ENCODE data around the gene CCL16.
A peak's percentile ranks its signal among the peaks of the same experiment; 100 is the strongest.
"Not testable (repeated sequence)": the region's sequence is repeated elsewhere in the genome, so short reads cannot be mapped to it uniquely, and the experiment has no call there.

CCL16 gene

DNA sequence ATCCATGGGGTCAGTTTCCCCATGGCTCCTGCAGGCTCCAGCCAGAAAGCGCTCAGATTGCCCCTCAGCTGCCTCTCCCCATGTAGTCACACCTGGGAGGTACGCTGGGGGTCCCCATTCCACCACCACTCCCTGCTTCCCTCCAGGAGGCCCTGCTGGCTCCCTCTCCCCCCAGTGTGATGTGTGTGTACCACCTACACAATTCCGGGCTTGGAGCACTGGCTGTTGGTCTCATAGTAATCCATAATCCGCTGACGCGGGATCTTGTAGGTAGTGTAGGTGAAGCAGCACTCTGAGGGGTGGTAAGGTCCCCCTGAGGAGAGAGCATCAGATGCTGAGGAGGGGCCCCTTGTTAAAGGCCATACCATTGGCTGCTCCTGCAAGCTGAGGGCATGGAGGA lies 2.8 kb upstream of the CCL16 start:
- DNase-seq = no peak

DNA sequence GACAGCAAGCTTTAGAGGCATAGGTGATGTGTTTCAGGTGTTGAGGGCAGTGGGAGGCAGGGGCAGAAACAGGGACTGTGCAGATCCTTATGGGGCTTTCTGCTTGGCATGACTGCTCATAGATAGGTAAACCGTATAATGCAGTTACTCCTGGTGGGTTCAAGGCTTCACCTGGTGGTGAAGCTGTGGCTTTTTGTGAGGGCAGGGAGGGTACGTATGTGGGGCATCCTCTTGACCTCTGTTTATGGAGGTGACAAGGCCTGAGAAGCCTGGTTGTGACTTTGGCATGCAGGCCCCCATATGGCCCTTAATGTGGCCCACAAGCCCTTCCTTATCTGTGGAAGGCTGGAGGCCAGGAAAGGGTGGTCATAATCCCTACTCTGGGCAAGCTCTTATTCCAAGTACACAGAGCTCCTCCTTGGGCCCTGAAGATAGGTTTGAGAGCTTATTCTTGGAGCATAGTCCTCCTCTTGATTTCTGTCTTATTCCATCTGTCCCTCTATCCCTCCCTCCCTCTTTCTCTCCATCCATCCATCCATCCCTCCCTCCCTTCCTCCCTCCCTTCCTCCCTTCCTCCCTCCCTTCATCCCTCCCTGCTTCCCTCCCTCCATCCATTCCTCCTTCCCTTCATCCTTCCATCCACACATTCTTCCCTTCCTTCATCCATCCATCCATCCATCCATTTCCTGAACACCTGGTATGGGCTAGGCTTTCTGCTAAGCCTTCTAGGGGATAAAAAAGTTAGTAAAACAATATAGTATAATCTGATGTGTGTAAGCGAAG lies 1.3 kb upstream of the CCL16 start:
- no peak for DNase-seq

DNA sequence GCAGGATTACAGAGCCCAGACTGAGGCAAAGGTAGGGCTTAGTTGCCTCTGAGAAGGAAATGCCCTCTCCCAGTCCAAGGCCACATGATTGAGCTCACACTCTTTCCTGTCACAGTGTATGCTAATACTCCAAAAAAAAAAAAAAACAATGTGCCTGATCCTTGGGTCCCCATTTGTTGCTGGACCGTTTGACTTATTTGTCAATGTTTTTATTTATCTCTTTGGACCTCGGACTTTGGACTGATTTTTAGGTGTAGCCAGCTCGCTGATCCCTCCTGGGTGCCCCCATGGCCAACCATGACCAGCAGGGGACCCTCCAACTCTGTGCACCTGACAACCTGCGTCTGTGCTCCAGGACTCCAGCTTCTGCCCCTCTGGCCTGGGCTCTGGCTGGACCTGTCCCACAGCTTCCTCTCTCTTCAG lies 622 bp upstream of the CCL16 start:
- no peak for DNase-seq

DNA sequence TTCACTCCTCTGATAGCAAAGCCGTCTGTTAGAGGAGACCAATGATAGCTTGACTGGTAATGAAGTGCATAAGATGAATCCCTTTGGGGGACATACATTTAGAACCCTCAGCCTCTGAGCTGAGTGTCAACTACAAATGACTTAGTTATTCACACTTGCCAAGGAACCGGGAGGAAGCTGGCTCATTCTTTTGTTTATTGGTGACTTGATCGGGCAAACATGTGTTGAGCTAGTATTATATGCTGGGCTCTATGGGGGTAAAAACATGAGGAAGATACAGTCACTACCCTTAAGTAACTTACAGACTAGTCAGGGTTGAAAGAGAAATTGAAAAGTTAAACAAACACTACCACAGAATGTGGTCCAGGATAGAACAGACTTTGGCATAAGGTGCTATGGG lies 3.0 kb downstream of the CCL16 start:
- DNase-seq = no peak

DNA sequence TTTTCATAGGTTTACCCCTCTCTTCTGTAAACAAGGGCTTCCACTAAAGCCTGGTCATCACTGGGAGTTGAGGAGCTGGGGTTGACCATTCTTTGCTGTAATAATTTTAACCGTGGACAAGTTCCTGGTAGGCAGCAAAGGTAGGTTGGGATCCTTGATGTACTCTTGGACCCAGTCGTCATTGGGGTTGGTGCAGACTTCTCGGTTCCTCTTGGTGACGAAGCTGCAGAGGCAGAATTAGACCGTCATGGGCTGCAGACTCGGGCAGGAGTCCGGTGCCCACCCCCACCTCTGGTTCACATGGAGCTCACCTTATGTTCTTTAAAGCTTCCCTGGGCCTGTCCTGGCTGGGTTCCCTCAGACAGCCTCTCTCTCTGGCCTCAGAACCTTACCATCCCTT lies 3.8 kb downstream of the CCL16 start:
- DNase-seq = no peak

DNA sequence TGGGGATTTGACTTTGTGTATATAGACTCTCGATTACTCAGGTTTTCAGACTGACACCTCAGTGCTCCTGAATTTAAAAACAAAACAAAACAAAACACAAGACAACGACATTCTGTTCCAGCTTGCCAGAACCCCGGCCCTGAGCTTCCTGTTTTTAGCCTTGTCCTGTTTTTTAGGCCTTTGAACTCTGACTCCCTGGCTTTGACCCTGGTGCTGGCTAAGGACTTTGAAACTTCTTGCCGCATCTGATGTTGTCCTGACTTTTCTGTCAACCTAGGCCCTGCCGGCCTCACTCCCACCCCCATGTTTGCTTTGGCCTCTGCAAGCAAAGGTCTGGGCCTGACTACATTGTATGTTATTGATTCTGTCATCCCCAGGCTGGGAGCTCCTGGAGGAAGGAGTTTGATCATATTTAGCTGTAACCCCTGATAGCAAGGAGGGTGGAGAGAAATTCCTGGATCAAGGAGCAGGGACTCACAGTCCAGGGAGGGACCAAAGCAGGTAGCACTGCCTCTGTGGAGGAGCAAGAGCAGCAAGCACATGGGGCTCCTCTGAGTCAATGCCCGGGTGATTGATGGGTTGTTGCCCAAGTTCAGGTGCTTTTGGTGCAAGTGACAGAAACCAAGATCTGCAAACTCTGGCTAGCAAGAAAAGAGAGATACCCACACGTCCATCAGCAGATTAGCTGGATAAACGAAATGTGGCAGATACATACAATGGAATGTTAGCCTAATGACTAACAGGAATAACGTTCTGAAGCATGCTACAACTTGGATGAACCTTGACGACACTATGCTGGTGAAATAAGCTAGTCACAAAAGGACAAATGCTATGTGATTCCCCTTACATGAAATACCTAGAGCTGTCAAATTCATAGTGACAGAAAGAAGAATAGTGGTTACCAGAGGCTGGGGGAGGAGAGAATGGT lies 7.7 kb downstream of the CCL16 start:
- DNase-seq = no peak

DNA sequence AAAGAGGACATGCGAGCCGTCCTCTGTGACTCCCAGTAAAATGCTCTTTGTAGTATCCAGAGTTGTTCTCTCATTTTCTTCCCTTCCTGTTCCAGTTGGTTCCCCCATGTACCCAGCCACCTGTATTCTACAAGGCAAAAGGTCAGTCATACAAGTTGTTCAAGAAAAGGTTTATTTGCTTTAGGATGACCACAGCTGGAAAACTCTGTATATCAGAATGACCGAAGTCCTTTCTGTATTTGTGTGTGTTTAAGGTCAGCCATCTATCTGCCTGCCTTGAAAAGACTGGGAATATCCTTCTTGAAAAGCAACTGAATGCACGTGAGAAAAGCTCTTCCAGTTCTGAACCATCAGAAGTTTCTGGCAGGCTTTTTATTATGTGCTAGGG lies 8.4 kb downstream of the CCL16 start:
- no peak for DNase-seq

DNA sequence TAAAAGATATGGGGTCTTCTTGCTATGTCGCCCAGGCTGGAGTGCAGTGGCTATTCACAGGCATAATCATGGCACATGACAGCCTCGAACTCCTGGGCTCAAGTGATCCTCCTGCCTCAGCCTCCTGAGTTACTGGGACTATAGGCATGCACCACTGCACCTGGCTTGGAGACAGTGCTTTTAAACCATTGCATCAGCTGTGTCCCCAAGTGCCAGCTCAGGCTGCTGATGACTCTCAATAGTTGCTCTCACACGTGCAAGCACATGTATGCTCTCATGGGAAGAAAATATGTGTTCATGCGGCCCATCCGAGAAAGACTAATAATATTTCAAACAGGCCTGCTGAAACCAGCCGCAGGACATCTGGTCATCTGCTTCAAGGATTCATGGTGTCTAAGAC lies 8.8 kb downstream of the CCL16 start:
- DNase-seq = no peak

DNA sequence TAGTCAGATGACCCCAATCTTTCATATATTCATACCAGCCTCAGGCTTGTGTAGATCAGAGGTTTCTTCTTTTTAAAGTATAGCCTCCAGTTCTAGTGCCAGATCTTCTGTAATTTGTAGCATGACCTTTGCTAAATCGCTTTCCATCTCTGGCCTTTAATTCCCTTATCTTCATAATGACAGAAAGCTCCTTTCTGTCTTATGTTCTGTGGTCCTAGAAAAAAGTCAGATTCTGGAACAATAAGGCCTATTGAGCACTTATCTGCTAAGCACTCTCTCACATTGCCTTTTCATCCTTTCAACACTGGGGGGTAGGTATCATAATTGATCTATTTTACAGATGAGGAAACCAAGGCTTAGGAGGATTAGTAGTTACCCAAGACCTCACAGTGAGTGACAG lies 9.2 kb downstream of the CCL16 start:
- DNase-seq = no peak

DNA sequence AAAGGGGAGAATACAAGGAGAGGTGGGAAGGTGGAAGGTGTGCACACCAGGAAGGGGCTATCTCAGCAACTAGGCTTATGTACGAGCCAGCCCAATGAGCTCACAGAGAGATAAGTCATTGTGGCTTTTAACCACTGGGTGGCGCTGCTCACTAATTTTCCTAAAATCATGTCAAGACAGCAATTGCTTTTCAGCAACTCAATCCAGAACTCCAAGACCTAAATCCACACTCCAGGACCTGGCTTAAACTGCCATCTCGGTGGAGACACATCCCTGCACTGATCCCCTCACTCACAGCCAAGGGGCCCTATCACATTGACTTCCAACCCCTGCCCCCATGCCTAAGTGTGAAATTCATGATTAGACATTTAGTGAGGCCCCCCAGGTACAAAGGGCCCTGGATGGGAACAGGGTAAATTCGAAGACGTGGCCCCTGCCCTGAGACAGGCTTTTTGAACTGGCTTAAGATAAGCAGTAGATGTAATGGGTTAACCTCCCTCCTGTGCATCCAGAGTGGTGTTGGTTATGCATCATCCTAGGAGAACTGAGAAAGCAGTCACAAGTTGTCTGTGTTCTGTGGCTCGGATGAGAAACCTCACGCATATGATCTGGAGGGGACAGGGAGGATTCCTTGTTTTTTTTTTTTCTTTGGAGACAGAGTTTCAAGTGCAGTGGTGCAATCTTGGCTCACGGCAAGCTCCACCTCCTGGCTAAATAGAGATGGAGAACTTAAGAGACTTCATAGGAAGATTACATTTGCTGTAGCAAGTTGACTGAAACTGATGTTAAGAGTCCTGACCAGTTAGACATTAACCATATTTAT lies 11.5 kb downstream of the CCL16 start:
- DNase-seq = peak; percentile 76

DNA sequence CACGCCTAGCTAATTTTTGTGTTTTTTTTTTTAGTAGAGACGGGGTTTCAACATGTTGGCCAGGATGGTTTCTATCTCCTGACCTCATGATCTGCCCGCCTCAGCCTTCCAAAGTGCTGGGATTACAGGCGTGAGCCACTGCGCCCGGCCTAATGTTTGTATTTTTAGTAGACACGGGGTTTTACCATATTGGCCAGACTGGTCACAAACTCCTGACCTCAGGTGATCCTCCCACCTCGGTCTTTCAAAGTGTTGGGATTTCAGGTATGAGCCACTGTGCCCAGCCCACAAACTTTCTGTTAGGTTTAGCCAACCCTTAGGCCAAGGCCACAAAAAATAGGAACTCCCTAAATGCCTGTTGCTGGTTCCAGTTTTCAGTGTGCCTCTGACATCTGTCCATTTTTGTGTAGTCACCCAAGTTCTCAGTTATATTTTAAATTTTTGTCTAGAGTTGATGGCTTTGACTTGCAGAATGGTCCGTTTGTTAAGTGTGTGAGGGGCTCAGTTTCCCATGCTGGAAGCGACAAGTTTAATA lies 12.7 kb downstream of the CCL16 start:
- no peak for DNase-seq

DNA sequence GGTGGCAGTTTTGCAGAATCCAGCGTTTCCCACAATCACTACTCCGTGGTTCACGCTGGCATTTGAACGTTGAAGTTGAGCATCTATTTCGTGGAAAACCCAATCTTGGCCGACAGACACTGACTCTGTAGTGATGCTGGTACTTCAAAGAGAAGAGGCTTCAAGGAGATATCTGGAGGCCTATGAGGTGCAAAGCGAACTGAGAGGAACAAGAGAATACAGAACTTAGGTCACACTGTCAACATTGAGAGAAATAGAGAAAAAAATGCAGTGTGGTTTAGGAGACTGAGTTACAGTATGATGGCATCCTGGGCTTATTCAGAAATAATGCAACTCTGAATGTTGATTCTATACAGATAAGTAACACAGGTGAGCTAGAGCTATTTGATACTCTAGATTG lies 16.0 kb downstream of the CCL16 start:
- no peak for DNase-seq

DNA sequence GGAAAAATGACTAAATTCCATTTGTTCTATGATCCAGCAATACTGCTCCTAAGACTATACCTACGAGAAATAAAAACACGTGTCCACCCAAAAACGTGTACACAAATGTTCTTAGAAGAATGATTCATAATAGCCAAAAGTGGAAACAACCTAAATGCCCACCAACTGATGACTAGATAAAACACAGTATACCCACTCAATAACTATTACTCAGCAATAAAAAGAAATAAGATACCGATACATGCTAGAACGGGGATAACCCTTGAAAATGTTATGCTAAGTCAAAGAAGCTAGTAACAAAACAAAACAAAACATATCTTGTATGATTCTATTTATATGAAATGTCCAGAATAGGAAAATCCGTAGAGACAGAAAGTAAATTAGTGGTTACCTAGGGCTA lies 17.6 kb downstream of the CCL16 start:
- DNase-seq = no peak

DNA sequence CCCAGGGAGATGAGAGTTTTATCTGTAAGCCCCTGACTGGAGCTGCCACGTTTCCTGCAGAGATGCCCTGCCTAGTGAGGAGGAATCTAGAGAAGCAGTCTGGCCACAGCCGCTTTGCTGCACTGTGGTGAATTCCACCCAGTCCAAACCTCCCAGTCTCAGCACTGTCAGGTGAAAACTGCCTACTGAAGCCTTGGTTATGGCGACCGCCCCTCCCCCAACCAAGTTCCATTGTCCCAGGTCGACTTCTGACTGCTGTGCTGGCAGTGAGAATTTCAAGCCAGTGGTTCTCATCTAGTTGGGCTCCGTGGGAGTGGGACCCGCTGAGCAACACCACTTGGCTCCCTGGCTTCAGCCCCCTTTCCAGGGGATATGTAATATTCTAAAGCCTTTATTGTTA lies 27.6 kb downstream of the CCL16 start:
- DNase-seq = no peak

DNA sequence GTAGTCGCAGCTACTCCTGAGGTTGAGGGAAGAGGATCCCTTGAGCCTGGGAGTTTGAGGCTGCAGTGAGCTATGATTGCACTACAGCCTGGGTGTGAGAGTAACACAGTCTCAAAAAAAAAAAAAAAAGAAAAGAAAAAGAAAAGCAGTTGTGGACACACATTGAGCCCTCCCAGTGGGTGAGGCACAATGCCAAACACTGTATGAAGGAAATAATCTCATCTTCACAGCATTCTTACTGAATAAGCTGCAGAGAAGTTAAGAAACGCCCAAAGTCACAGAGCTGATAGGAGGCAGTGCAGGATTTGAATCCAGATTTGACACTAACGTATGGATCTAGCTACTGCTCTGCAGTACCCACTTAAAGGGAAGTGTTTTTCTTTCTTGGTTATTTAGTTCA lies 31.9 kb downstream of the CCL16 start:
- no peak for DNase-seq

DNA sequence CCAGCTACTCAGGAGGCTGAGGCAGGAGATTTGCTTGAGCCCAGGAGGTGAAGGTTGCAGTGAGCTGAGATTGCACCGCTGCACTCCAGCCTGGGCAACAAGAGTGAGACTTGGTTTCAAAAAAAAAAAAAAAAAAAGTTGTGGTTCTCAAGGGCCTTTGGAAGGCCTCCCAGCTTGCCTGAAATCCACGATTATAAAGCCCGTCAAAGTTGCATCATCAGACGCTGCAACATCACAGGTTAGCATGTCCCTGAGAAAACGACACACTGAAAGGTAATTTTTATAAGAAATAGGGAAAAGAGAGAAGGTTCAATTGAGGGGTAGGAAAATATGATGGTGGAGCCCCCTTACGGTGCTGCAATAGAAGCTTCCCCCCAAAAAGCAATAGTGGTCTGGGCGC lies 33.2 kb downstream of the CCL16 start:
- no peak for DNase-seq

DNA sequence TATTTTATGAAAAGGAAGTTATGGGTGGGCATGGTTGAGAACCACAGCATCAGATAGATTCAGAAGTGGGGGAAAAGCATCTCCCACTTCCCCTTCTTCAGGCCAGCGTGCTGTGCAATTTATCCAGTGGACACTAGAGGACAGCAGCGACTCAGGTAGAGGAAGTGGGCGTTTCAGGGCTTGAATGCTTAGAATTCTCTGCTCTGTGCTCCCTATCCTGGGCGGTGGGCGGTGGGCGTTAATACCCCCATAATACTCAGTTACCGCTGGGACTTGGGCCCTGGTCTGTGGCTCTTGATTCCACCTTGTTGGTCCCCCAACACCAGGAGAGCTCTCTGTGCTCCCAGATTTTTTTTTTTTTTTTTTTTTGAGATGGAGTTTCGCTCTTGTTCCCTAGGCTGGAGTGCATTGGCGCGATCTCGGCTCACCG lies 34.1 kb downstream of the CCL16 start:
- peak; percentile 58 for DNase-seq

DNA sequence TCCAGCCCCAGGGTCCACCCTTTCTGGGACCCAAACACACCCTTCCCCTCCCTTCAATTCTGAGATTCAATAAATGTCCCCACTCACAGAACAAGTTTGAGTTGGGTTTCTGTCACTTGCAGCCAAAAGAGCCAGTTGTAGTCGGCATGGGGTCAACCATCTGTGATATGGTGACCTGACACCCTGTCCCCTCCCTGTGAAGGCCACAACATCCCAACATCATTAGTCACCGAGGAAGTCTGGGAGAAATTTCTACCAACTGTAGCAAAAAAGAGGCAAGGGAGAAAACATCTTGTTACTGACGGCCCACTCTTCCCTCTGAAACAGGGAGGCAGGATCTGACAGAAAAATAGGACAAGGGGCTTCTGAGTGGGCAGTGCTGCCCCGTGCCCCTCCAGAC lies 37.1 kb downstream of the CCL16 start:
- DNase-seq = no peak

DNA sequence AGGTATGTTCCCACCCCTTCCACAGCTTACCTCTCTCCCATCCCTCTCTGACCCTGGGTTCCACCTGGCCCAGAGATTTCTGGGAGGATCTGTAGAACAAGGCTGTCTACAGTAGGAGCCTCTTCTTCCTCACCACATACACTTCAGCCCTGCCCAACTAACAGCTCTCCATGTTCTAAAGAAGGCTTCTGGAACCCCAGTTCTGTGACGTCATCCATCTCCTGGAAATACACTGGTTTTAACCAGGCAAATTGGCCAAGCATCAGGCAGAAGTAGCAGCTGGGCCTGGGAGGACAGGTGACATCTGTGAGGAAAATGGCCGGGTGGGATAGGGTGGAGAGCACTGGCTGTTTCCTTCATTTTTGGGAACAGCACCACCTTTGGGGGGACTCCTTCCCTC lies 37.8 kb downstream of the CCL16 start, which contains the start of gene LYZL6:
LYZL6 (minus strand) TSS at position 177 of the 400 bp plus-strand sequence. CDS start 4,357 bp downstream, outside the sequence.
- DNase-seq = no peak

DNA sequence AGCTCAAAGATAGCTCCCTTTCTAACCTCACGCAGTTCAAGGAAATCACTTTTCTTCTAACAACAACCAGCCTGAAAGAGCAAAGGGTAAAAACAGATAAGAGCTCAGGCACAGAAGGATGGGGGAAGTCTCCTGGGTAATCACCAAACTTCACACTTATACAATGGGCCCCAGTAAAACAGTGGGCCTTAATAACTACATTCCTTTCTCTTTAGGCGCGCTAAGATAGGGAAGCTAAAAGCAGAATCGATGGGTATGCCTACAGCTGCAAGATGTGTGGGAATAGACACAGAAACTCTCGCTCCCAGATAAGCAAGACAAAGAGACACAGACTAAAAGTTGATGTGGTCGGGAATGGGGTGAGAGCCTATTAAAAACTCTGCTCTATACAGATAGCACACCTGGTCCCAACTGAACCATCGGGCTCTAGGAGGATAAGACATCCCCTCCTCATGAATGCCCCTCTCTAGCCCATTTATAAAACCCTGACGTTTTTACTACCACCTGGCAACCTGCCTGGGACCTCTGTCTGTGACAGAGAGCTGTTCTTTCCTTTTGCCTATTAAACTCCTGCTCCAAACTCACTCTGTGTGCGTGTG lies 38.6 kb downstream of the CCL16 start:
- no peak for DNase-seq

DNA sequence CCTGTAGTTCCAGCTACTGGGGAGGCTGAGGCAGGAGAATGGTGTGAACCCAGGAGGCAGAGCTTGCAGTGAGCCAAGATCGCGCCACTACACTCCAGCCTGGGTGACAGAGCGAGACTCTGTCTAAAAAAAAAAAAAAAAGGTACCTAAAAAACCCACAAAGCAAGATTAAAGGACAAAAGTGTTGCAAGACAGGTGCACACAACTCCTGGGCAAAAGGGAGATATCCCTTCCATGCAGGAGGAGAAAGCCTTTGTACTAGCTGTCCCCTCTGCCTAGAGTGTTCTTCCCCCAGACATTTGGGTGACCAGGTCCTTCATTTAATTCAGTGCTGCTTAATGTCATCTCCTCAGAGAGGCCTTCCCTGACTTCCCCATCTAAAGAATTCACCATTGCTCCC lies 42.8 kb downstream of the CCL16 start:
- not testable (repeated sequence) for DNase-seq

DNA sequence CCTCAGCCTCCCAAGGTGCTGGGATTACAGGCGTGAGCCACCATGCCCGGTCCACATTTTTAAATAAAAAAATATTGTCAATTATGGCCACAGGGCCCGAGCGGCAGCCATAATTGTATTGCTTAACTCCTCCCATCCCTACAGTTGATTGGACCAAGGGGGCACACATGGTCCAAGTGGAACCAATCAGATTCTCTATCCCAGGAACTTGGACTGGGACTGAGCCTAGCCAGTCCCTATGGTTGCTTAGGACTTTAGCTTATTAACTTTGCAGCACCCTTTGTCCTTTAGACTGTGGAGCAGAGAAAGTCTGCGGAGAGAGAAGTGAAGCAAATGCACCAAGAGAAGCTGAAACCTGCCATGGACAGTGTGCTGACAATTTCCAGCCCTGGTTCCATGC lies 45.2 kb downstream of the CCL16 start:
- DNase-seq = no peak

All from CD4-positive, alpha-beta T cell treated with Interleukin-12 subunit alpha and Interleukin-12 subunit beta, for 1 hour (primary cell).